Thyroid gland (tissue), 4 donors: ENCODE measurements around the gene NUP93.

Source experiments
- POLR2A ChIP-seq, 2 donors: fragments of 450-650 bp; IDR thresholded peaks; one replicate each; pipeline ENCODE4 v1.6.1; 2017; ENCODE audit warnings: antibody characterized with exemption in 2 of 2, mild to moderate bottlenecking in 2 of 2, moderate library complexity in 1 of 2
- TF ChIP-seq, protein P1 (sequence below), 6 experiments: fragments of 200-600 bp in 3 of 6; fragments of 450-650 bp in 3 of 6; sonication (generic) in 3 of 6; IDR thresholded peaks; one replicate each; pipeline ENCODE4 v1.5.1; 2016 to 2019; ENCODE audit warnings: antibody characterized with exemption in 6 of 6, mild to moderate bottlenecking in 2 of 6, inconsistent platforms in 1 of 6, moderate library complexity in 1 of 6

DNA sequence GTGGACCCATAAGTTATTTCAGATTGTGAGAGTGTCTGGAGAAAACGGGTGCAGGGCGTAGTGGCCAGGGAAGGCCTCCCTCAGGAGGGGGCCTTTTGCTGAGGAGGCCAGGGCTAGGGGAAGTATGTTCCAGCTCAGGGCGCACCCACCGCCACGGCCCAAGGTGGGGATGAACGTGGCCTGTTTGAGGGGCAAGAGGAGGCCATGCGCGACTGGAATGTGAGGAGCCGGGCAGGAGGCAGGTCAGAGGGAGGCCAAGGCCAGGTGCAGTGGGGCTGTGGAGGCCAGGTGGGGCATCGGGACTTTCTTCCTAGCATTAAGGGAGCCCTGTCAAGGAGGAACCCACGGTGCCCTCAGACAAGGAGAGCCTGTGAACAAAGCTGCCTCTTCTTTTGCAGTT lies 161.8 kb downstream of the NUP93 start:
- no peak for TF ChIP-seq POLR2A (IDR thresholded peaks at IDR 0.05)
- TF ChIP-seq, protein P1, sequence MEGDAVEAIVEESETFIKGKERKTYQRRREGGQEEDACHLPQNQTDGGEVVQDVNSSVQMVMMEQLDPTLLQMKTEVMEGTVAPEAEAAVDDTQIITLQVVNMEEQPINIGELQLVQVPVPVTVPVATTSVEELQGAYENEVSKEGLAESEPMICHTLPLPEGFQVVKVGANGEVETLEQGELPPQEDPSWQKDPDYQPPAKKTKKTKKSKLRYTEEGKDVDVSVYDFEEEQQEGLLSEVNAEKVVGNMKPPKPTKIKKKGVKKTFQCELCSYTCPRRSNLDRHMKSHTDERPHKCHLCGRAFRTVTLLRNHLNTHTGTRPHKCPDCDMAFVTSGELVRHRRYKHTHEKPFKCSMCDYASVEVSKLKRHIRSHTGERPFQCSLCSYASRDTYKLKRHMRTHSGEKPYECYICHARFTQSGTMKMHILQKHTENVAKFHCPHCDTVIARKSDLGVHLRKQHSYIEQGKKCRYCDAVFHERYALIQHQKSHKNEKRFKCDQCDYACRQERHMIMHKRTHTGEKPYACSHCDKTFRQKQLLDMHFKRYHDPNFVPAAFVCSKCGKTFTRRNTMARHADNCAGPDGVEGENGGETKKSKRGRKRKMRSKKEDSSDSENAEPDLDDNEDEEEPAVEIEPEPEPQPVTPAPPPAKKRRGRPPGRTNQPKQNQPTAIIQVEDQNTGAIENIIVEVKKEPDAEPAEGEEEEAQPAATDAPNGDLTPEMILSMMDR (IDR thresholded peaks at IDR 0.05) = no peak
